ENCODE measurements around the gene SHISA5.

The SHISA5 gene

GRCh38 chr3:48435774-48436476 lies 68.0 kb downstream of the SHISA5 start:
- no peak for TF ChIP-seq GATA2 (IDR thresholded peaks at IDR 0.05; ENCODE audit: low read depth, low read length)
- no peak for TF ChIP-seq GATA3 (IDR thresholded peaks at IDR 0.05; ENCODE audit: low read depth, low read length)

GRCh38 chr3:48435223-48435595 lies 68.8 kb downstream of the SHISA5 start:
- TF ChIP-seq GATA2 (IDR thresholded peaks at IDR 0.05; ENCODE audit: low read depth, low read length) (no peak), GATA3 (IDR thresholded peaks at IDR 0.05; ENCODE audit: low read depth, low read length) (no peak)

- TF ChIP-seq GATA3 (IDR thresholded peaks at IDR 0.05; ENCODE audit: low read depth, low read length) (no peak), GATA2 (IDR thresholded peaks at IDR 0.05; ENCODE audit: low read depth, low read length) (no peak)
Observed at GRCh38 chr3:48434591-48435222, 69.3 kb downstream of the SHISA5 start.

GRCh38 chr3:48433472-48434118 lies 70.4 kb downstream of the SHISA5 start:
- no peak for TF ChIP-seq GATA2 (IDR thresholded peaks at IDR 0.05; ENCODE audit: low read depth, low read length)
- TF ChIP-seq GATA3 (IDR thresholded peaks at IDR 0.05; ENCODE audit: low read depth, low read length) = no peak

GRCh38 chr3:48432411-48433371 lies 71.3 kb downstream of the SHISA5 start:
- TF ChIP-seq GATA3 (IDR thresholded peaks at IDR 0.05; ENCODE audit: low read depth, low read length) (no peak), GATA2 (IDR thresholded peaks at IDR 0.05; ENCODE audit: low read depth, low read length) (no peak)

- TF ChIP-seq GATA3 (IDR thresholded peaks at IDR 0.05; ENCODE audit: low read depth, low read length) = no peak
- TF ChIP-seq GATA2 (IDR thresholded peaks at IDR 0.05; ENCODE audit: low read depth, low read length) = no peak
Observed at GRCh38 chr3:48431224-48432029, 72.5 kb downstream of the SHISA5 start.

- TF ChIP-seq GATA3 (IDR thresholded peaks at IDR 0.05; ENCODE audit: low read depth, low read length) (no peak), GATA2 (IDR thresholded peaks at IDR 0.05; ENCODE audit: low read depth, low read length) (no peak)
Observed at GRCh38 chr3:48430708-48431101, 73.3 kb downstream of the SHISA5 start.

- TF ChIP-seq GATA2 (IDR thresholded peaks at IDR 0.05; ENCODE audit: low read depth, low read length) (no peak), GATA3 (IDR thresholded peaks at IDR 0.05; ENCODE audit: low read depth, low read length) (no peak)
Observed at GRCh38 chr3:48429960-48430707, 73.8 kb downstream of the SHISA5 start, which contains the start of gene PLXNB1. Gene PLXNB1, minus strand, starts transcription at chr3:48430086. Its CDS starts 5,475 bp downstream, at chr3:48424611.

GRCh38 chr3:48429317-48429959 lies 74.5 kb downstream of the SHISA5 start:
- TF ChIP-seq GATA3 (IDR thresholded peaks at IDR 0.05; ENCODE audit: low read depth, low read length) = no peak
- no peak for TF ChIP-seq GATA2 (IDR thresholded peaks at IDR 0.05; ENCODE audit: low read depth, low read length)

- TF ChIP-seq GATA3 (IDR thresholded peaks at IDR 0.05; ENCODE audit: low read depth, low read length) (no peak), GATA2 (IDR thresholded peaks at IDR 0.05; ENCODE audit: low read depth, low read length) (no peak)
Observed at GRCh38 chr3:48428572-48429316, 75.2 kb downstream of the SHISA5 start.

GRCh38 chr3:48428088-48428571 lies 75.8 kb downstream of the SHISA5 start:
- TF ChIP-seq GATA2 (IDR thresholded peaks at IDR 0.05; ENCODE audit: low read depth, low read length) = no peak
- no peak for TF ChIP-seq GATA3 (IDR thresholded peaks at IDR 0.05; ENCODE audit: low read depth, low read length)
